Panc1 (cell line): Measurements from ENCODE around the gene CDC37. TPM values are rescaled to one million over a fixed set of nuclear protein-coding genes. Genes with fewer than 3 reads are reported as not detected.

Experiments
- ATAC-seq: fragments of 200-7000 bp; cut with Tn5 transposase; 2 replicates; pipeline ENCODE4 v1.9.1; 2020; ENCODE audit warnings: mild to moderate bottlenecking, moderate library complexity
- BruUV-seq: library from RNA; stranded (reverse); fragments of 400-500 nt; replicated peaks from 2 replicates; lab custom pipeline; 2021; lab: Mats Ljungman, UMichigan
- CTCF ChIA-PET: fragments of 300-600 bp; sonication (Branson Sonifier 250); formaldehyde crosslinking; loops from one replicate; lab custom pipeline; 2022; ENCODE audit warnings: antibody characterized with exemption; lab: Charles Lee
- POLR2A ChIA-PET: fragments of 300-600 bp; sonication (Branson Sonifier 250); formaldehyde crosslinking; loops from one replicate; lab custom pipeline; 2022; ENCODE audit warnings: antibody characterized with exemption; lab: Charles Lee
- DNase-seq: peaks from one replicate; pipeline ENCODE4 v3.0.0-alpha.2; 2010; ENCODE audit warnings: low read depth, low spot score
- H3K27ac ChIP-seq: 2 replicates; pipeline ENCODE4 v1.5.1; 2011; ENCODE audit warnings: mild to moderate bottlenecking, low read length, inconsistent platforms
- H3K27me3 ChIP-seq: fragments of 200-500 bp; sonication (Bioruptor generic); 2 replicates; pipeline ENCODE4 v1.6.0; 2014; ENCODE audit warnings: low read length, inconsistent platforms; ENCODE audit not compliant: control insufficient read depth, insufficient read depth
- H3K36me3 ChIP-seq: fragments of 200-500 bp; sonication (Bioruptor generic); 2 replicates; pipeline ENCODE4 v1.5.1; 2014; ENCODE audit warnings: inconsistent platforms, mild to moderate bottlenecking, low read length, moderate library complexity; ENCODE audit not compliant: control insufficient read depth, insufficient read depth
- H3K4me1 ChIP-seq: 2 replicates; pipeline ENCODE4 v1.5.1; 2011; ENCODE audit warnings: inconsistent platforms, mild to moderate bottlenecking, low read length, moderate library complexity; ENCODE audit not compliant: control insufficient read depth, insufficient read depth
- H3K4me3 ChIP-seq, 2 experiments: 2 replicates each; pipeline ENCODE4 v1.5.1; 2011 to 2012; ENCODE audit warnings: low read depth in 2 of 2, low read length in 2 of 2, mild to moderate bottlenecking in 2 of 2, inconsistent platforms in 1 of 2, moderate library complexity in 1 of 2
- H3K9me3 ChIP-seq: fragments of 200-500 bp; sonication (Bioruptor generic); 2 replicates; pipeline ENCODE4 v1.5.1; 2014; ENCODE audit warnings: low read depth, mild to moderate bottlenecking, inconsistent platforms, low read length, moderate library complexity; ENCODE audit not compliant: control insufficient read depth, insufficient read depth
- POLR2AphosphoS5 ChIP-seq: IDR thresholded peaks from 2 replicates; pipeline ENCODE4 v1.6.1; 2012; ENCODE audit warnings: mild to moderate bottlenecking, low read depth, low read length, moderate library complexity
- SIN3A ChIP-seq: IDR thresholded peaks from 2 replicates; pipeline ENCODE4 v1.6.1; 2012; ENCODE audit warnings: low read depth, mild to moderate bottlenecking, low read length, moderate library complexity, borderline replicate concordance; ENCODE audit not compliant: insufficient read depth
- TCF7L2 ChIP-seq: IDR thresholded peaks from 2 replicates; pipeline ENCODE4 v1.6.1; 2011; ENCODE audit warnings: mild to moderate bottlenecking, low read depth, low read length, inconsistent platforms
- in situ Hi-C: cut with HindIII; loops from 2 replicates; pipeline ENCODE4 v1.10.0; 2016; ENCODE audit warnings: low sequenced_read_pairs, low pct_unique_long_range_greater_than_20kb
- intact Hi-C: fragments of 100-400 bp; cut with micrococcal nuclease; formaldehyde crosslinking; loops from one replicate; pipeline ENCODE4 v1.10.0; 2022; ENCODE audit not compliant: unreplicated experiment
- total RNA-seq: library from RNA; stranded (reverse); gene quantifications from one replicate; pipeline ENCODE4 v1.2.1, GENCODE V29; 2021; ENCODE audit not compliant: unreplicated experiment
- TF ChIP-seq, protein P1 (sequence below), 2 experiments: IDR thresholded peaks; 2 replicates each; pipeline ENCODE4 v1.6.1; 2011 to 2012; ENCODE audit warnings: low read depth in 2 of 2, control low read depth in 1 of 2, low read length in 1 of 2, mild to moderate bottlenecking in 1 of 2, moderate library complexity in 1 of 2; ENCODE audit not compliant: insufficient read depth in 1 of 2
- TF ChIP-seq, protein P2 (sequence below): fragments of 450-650 bp; IDR thresholded peaks from 2 replicates; pipeline ENCODE4 v1.5.1; 2017; ENCODE audit warnings: mild to moderate bottlenecking

The CDC37 gene
- total RNA-seq, 1 experiment from 2014 or later = 162 TPM

DNA sequence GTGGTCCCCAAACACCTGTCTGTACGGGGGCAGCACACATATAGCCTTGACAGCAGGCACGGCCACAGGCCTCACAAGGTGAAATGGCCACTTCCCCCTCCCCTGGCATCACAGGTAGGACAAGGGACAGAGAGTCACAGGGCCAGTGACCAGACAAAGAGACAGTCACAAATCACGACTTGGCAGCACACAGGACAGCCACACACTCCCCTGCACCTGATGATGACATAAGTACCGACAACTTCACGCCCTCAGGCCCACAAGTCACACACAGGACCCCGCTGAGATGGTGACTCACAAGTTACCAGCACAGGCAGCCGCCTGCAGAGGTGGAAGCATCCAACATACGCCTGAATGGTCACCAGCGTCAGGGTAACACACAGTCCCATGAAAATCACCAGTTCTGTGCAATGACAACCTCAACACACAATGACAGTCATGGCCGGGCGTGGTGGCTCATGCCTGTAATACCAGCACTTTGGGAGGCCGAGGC lies 39.5 kb downstream of the CDC37 start:
- no peak for ATAC-seq
- BruUV-seq = no TSS peak
- ChIA-PET CTCF (no interaction called here), POLR2A (no interaction called here)
- no peaks in the 10 kb centered on the region for H3K27me3 ChIP-seq
- H3K4me3 ChIP-seq = no peak overlapping the region
- no peaks in the 10 kb centered on the region for H3K9me3 ChIP-seq
- in situ Hi-C loops (no loop called here), intact Hi-C loops (no loop called here)
- H3K27ac ChIP-seq = no peak overlapping the region
- no peak for DNase-seq
- no peak for TF ChIP-seq POLR2AphosphoS5
- TF ChIP-seq, protein P1, sequence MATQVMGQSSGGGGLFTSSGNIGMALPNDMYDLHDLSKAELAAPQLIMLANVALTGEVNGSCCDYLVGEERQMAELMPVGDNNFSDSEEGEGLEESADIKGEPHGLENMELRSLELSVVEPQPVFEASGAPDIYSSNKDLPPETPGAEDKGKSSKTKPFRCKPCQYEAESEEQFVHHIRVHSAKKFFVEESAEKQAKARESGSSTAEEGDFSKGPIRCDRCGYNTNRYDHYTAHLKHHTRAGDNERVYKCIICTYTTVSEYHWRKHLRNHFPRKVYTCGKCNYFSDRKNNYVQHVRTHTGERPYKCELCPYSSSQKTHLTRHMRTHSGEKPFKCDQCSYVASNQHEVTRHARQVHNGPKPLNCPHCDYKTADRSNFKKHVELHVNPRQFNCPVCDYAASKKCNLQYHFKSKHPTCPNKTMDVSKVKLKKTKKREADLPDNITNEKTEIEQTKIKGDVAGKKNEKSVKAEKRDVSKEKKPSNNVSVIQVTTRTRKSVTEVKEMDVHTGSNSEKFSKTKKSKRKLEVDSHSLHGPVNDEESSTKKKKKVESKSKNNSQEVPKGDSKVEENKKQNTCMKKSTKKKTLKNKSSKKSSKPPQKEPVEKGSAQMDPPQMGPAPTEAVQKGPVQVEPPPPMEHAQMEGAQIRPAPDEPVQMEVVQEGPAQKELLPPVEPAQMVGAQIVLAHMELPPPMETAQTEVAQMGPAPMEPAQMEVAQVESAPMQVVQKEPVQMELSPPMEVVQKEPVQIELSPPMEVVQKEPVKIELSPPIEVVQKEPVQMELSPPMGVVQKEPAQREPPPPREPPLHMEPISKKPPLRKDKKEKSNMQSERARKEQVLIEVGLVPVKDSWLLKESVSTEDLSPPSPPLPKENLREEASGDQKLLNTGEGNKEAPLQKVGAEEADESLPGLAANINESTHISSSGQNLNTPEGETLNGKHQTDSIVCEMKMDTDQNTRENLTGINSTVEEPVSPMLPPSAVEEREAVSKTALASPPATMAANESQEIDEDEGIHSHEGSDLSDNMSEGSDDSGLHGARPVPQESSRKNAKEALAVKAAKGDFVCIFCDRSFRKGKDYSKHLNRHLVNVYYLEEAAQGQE (IDR thresholded peaks at IDR 0.05; ENCODE audit: insufficient read depth in 1 of 2, low read depth in 2 of 2, low read length in 1 of 2) = no peak
- TF ChIP-seq TCF7L2 = no peak
- no peak for TF ChIP-seq SIN3A
- H3K4me1 ChIP-seq = no peaks in the 10 kb centered on the region
- H3K36me3 ChIP-seq = no peaks in the 10 kb centered on the region

DNA sequence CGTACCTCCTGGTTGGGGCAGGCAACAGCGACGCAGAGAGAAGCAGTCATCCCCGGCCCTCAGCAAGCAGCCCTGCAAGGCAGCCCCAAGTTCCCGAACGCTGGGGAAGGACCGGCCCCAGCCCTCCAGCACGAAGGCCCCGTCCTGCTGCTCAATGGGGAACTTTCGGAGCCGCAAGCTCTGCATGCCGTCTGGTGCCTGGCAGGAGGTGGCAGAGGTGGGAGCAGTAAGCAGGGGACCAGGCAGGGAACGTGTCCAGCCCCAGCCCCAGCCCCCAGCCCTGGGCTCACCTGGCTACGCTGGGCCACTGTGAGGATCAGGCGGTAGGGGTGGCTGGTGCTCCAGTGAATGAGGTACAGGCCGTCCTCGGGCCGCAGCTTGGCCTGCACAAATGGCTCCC lies 41.1 kb downstream of the CDC37 start:
- BruUV-seq = no TSS peak
- intact Hi-C loops = no loop called here
- in situ Hi-C loops = no loop called here
- Histone ChIP-seq H3K9me3 (no peaks in the 10 kb centered on the region), H3K4me3 (no peak overlapping the region), H3K4me1 (no peaks in the 10 kb centered on the region), H3K27ac (no peak overlapping the region), H3K27me3 (no peaks in the 10 kb centered on the region), H3K36me3 (no peaks in the 10 kb centered on the region)
- ATAC-seq (no peak), DNase-seq (no peak)
- CTCF ChIA-PET = no interaction called here
- TF ChIP-seq POLR2AphosphoS5 (no peak), SIN3A (no peak)
- POLR2A ChIA-PET = no interaction called here

DNA sequence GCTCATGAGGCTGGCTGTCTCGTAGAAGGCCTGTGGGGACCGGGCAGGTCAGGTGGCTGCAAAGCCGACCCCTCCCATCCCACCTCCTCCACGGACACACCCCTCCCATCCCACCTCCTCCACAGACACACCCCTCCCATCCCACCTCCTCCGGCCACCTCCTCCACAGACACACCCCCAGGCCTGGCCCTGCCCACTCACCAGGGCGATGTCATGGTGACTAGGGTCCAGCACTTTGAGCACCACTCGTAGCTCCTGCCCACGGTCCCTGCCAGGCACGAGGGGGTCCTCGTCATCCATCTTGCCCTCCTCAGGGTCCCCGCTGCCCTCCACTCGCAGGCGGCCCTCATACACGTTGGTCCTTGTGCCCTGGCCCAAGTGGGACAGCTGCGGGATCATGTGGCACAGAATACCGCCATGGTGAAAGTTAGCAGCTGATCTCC lies 41.8 kb downstream of the CDC37 start:
- in situ Hi-C loops (no loop called here), intact Hi-C loops (no loop called here)
- ChIA-PET POLR2A (no interaction called here), CTCF (no interaction called here)
- BruUV-seq = no TSS peak
- Histone ChIP-seq H3K27me3 (no peaks in the 10 kb centered on the region), H3K27ac (no peak overlapping the region), H3K4me3 (no peak overlapping the region), H3K36me3 (no peaks in the 10 kb centered on the region), H3K9me3 (no peaks in the 10 kb centered on the region), H3K4me1 (no peaks in the 10 kb centered on the region)
- no peak for DNase-seq
- TF ChIP-seq, protein P1 (IDR thresholded peaks at IDR 0.05; ENCODE audit: insufficient read depth in 1 of 2, low read depth in 2 of 2, low read length in 1 of 2) = no peak
- TF ChIP-seq, protein P2, sequence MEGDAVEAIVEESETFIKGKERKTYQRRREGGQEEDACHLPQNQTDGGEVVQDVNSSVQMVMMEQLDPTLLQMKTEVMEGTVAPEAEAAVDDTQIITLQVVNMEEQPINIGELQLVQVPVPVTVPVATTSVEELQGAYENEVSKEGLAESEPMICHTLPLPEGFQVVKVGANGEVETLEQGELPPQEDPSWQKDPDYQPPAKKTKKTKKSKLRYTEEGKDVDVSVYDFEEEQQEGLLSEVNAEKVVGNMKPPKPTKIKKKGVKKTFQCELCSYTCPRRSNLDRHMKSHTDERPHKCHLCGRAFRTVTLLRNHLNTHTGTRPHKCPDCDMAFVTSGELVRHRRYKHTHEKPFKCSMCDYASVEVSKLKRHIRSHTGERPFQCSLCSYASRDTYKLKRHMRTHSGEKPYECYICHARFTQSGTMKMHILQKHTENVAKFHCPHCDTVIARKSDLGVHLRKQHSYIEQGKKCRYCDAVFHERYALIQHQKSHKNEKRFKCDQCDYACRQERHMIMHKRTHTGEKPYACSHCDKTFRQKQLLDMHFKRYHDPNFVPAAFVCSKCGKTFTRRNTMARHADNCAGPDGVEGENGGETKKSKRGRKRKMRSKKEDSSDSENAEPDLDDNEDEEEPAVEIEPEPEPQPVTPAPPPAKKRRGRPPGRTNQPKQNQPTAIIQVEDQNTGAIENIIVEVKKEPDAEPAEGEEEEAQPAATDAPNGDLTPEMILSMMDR = no peak
- TF ChIP-seq SIN3A (no peak), TCF7L2 (no peak), POLR2AphosphoS5 (no peak)
- no peak for ATAC-seq
